ENCODE results near the gene QKI. TPM values are rescaled to one million over a fixed set of nuclear protein-coding genes. Genes with fewer than 3 reads are reported as not detected.

QKI gene
- total and polyA plus RNA-seq, 2 donors (not counting 3 experiments of a cell fraction or from before 2014, with no cell fraction given) = 178 to 232 TPM

DNA sequence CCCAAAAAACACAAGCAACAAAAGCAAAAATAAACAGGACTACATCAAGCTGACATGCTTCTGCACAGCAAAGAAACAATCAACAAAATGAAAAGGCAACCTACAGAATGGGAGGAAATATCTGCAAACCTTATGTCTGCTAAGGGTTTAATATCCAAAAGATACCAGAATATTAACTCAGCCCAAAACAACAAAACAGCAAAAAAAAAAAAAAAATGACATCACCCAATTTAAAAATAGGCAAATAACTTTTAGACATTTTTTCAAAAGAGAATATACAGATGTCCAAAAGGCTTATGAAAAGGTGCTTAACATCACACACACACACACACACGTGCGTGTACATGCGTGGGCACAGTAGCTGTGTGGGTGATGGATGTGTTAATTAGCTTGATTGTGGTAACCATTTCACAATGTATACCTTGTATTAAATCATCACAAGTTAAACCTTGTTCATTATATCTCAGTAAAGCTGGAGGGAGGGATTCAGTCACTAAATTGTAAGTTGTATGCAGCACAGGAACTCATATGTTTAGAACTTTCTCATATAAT, 52.4 kb downstream of the QKI start:
- no peak for FAIRE-seq
- ChIA-PET CTCF (interaction anchor here (0.7 to 1.0 kb wide), 2 partner anchors 30 to 57 kb away, joined by 3 to 4 read pairs; no protein-coding TSS in a partner anchor), POLR2A (no interaction called here)
- Histone ChIP-seq H3K9me3 (replicated peaks; ENCODE audit: control insufficient read depth, insufficient read depth, low read length) (no peaks in the 10 kb centered on the region), H3K4me2 (ENCODE audit: insufficient read depth, low read length) (no peak overlapping the region), H3K27me3 (ENCODE audit: control insufficient read depth in 2 of 2, insufficient read depth in 2 of 2, low read length in 2 of 2) (no peaks in the 10 kb centered on the region), H3K79me2 (ENCODE audit: control insufficient read depth, insufficient read depth, low read length) (peaks cover 100% of the 10 kb centered on the region), H3K36me3 (ENCODE audit: control insufficient read depth in 2 of 2, extremely low read depth in 1 of 2, insufficient read depth in 2 of 2, low read length in 2 of 2) (peaks cover 0 to 2% of the 10 kb centered on the region in 2 experiments), H3K27ac (ENCODE audit: insufficient read depth, low read depth, low read length) (no peak overlapping the region), H3K4me1 (ENCODE audit: control insufficient read depth, extremely low read depth, insufficient read depth, low read length) (no peaks in the 10 kb centered on the region), H3K9me1 (replicated peaks; ENCODE audit: control insufficient read depth, extremely low read depth, insufficient read depth, low read length) (no peaks in the 10 kb centered on the region), H3K4me3 (replicated peaks in 1 of 3; ENCODE audit: insufficient read depth in 1 of 3, low read depth in 1 of 3, low read length in 3 of 3) (no peak overlapping the region), H3K9ac (replicated peaks; ENCODE audit: extremely low read depth, insufficient read depth, low read length) (no peak overlapping the region), H4K20me1 (replicated peaks; ENCODE audit: control insufficient read depth, extremely low read depth, insufficient read depth, low read length) (peaks cover 28% of the 10 kb centered on the region), H2AFZ (ENCODE audit: low read depth, low read length) (no peak overlapping the region)
- intact Hi-C loops (cut with micrococcal nuclease) (no loop called here), dilution Hi-C loops (cut with MboI; ENCODE audit: extremely low pct_ligation_motif_present, low sequenced_read_pairs) (no loop called here)
- no peak for DNase-seq (ENCODE audit: low read depth, low spot score)
- BruUV-seq (replicated peaks) = no TSS peak
- TF ChIP-seq POLR2AphosphoS5 (IDR thresholded peaks at IDR 0.05; ENCODE audit: insufficient read depth, low read depth, low read length) (no peak), GATA2 (IDR thresholded peaks at IDR 0.05; ENCODE audit: insufficient read depth, insufficient read length, low read depth, low read length) (no peak), FOS (IDR thresholded peaks at IDR 0.05; ENCODE audit: borderline replicate concordance, insufficient read depth, low read length) (no peak), MYC (IDR thresholded peaks at IDR 0.05; ENCODE audit: low read depth, low read length) (no peak), JUN (IDR thresholded peaks at IDR 0.05; ENCODE audit: borderline replicate concordance, insufficient read depth, insufficient read length, low read depth) (no peak), EZH2 (IDR thresholded peaks at IDR 0.05; ENCODE audit: borderline replicate concordance, low read depth, low read length, severe bottlenecking) (no peak), POLR2A (IDR thresholded peaks at IDR 0.05; ENCODE audit: low read depth, low read length) (no peak)
- TF ChIP-seq, protein P1, sequence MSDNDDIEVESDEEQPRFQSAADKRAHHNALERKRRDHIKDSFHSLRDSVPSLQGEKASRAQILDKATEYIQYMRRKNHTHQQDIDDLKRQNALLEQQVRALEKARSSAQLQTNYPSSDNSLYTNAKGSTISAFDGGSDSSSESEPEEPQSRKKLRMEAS (IDR thresholded peaks at IDR 0.05; ENCODE audit: insufficient read depth, insufficient read length) = no peak
- TF ChIP-seq, protein P2, sequence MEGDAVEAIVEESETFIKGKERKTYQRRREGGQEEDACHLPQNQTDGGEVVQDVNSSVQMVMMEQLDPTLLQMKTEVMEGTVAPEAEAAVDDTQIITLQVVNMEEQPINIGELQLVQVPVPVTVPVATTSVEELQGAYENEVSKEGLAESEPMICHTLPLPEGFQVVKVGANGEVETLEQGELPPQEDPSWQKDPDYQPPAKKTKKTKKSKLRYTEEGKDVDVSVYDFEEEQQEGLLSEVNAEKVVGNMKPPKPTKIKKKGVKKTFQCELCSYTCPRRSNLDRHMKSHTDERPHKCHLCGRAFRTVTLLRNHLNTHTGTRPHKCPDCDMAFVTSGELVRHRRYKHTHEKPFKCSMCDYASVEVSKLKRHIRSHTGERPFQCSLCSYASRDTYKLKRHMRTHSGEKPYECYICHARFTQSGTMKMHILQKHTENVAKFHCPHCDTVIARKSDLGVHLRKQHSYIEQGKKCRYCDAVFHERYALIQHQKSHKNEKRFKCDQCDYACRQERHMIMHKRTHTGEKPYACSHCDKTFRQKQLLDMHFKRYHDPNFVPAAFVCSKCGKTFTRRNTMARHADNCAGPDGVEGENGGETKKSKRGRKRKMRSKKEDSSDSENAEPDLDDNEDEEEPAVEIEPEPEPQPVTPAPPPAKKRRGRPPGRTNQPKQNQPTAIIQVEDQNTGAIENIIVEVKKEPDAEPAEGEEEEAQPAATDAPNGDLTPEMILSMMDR (IDR thresholded peaks at IDR 0.05; ENCODE audit: extremely low read depth in 1 of 2, insufficient read depth in 1 of 2, low read depth in 1 of 2, low read length in 2 of 2) = no peak

Measured in endothelial cell of umbilical vein (primary cell).